Stimulated activated CD4-positive, alpha-beta T cell treated with anti-CD3 and anti-CD28 coated beads, Interleukin-4, amount 100 ng/mL, for 4 hours (primary cell): Measurements from ENCODE around the gene NOL3.

ENCODE experiments used
- DNase-seq, 2 experiments: peaks; one replicate each; pipeline ENCODE4 v3.0.0-alpha.2; 2020

The NOL3 gene

DNA sequence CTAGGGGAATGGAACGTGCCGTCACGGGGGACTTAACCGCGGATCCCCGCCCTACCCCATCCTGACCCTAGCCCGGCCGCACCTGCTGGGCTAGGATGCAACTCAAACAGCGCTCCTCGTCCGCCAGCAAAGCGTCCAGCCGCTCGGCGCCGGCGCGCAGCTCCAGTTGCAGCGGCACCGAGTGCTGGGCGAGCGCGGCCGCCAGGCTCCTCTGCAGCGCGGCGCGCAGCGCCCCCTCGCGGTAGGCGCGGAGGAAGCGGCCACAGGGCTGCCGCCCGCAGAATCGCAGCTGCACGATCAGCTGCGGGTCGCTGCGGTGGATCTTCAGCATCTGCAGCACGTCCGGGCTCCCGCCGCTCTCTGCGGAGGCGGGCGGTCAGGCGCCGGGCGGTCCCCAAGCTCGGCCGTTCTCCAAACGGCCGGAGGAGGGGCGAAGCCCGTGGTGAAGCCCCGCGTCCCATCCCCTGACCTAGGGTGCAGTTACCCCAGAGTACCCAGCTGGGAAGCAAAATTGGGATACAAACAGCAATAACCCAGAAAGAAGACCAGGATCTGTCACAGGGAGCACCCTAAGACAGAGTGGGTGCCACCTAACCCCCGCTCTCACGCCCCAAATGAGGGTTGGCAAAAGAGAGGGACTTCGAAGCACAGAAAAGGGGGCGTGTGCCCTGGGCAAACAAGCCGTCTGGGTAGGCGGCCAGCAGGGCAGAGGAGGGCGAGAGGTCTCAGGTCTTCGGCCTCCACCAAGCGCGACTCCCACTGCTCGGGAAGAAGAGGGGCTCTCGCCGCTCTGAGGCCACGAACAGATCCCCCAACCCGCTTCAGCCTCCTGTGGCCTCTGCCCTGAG lies 14.8 kb upstream of the NOL3 start:
- DNase-seq = peak; percentile 70 to 83

DNA sequence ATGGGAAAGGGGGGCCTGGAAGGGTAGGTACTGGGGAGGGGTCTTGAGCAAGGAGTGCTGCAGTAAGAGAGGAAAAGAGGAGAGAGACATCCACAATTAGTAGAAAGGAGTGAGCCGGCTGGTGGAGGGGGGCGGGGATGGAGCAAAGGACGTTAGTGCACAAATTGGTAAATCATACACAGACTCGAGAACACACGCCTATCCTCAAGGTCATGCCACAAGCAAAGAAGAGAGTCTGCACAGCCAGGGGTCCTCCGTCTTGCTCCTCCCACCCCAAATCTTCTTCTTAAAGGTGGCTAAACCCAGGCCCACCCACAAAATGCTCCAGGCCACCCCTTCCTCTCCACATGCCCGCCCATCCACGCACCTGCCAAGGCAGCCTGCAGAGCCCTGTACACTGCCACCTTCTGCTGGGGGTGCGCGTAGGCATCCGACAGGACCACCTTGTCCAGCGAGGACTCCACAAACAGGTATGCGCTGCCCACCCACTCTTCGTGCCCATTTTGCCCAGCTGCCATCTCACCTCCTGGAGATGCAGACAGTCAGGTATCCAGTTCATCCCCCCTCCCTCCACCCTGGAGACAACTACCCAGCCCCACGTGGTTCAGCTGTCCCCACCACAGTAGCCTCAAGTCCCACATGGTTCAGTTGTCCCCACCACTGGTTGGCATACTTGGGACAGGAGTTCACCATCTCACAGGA lies 14.0 kb upstream of the NOL3 start:
- DNase-seq = no peak

DNA sequence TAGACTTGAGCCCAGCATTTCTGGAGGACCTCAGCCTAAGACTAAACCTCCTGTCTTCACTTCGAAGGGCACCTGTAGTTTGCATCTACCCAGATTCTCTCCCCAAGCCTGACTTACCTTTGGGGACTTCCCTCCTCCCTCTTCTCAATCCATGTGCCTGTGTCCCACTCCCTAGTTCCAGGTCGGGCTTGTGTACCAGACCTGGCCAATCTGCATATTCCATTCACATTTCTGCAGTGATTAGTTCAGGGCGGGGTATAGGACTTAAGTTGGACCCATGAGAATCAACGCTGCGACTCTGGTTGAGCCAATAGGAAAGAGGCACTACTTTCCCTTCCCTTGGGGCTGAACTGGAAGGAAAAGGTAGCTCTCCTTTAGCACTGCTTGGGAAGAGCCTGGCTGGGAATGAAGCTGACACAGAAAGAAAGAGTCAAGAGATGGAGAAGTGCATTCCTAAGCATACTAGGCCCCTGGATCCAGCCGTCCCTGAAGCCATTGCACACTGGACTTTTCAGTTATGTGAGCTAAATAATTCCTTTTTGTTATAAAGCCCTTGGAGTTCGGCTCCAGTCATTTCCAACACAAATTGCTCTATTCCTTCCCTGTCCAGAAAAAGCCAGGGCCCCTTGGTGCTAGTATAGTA lies 13.1 kb upstream of the NOL3 start:
- no peak for DNase-seq

DNA sequence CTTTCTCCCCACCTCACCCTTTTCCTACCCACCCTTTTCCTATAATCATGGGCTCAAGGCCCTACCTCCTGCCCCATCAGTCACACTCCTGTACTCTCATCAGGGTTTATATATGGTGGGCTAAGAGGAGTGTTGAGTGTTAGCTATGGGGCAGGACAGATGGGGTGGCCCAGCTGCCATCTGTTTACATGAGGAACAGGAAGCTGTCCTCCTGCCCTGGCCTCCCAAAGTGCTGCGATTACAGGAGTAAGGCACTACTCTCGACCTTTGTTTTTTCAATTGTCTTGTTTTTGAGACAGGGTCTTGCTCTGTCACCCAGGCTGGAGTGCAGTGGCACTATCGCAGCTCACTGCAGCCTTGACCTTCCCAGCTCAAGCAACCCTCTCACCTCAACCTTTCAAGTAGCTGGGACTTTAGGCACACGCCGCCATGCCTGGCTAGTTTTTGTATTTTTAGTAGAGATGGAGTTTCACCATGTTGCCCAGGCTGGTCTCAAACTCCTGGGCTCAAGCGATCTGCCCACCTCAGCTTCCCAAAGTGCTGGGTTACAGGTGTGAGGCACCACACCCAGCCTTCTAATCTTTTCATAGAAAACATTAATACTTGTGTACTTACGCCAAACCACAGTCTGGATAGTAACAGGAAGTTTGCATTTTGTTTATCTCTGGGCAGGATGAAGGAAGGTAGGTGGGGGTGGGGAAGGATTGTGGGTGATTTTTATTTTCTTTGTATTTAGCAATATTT lies 12.3 kb upstream of the NOL3 start:
- no peak for DNase-seq

DNA sequence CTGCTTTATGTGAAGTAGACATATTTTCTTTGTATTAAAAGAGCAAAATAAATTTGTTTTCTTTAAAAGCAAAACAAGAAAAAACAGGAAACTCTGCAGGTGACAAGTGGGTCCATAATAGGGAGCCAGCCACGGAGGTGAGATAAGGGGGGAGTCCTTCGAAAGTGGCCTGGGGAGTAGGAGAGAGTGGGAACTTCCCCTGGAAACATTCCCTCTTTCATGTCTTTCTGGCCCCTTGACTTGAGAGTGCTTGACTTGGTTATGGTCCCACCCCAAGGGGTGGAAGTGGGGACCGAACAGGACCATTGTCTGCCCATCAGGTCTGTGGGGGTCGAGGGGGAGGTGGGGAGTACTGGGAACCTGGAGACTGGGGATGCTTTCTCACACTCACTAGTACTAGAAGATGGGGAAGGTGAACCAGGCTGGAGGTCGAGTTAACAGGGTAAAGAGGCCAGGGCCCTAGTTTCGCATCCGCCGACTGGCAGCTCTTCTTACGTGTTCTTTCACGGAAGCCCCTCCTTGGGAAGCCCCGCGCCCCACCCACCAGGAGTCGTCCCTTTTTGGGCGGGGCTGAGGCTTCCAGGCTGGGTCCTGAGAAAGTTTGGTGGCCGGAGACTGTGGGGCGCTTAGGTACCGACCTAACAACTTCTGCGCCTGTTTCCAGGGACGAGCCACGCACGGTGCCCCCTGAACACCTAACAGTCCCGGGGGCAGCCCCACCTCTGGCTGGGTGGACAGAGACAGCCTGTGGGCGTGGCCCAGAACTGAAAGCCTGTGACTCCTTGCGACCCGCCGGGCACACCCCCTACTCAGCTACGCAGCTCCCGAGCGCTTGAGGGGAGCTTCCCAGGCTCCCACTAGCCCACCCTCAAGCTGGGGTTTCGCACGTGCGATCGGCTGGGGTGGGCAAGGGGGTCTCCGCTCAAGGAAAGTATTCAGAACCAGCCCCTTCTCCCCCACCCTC lies 11.4 kb upstream of the NOL3 start:
- DNase-seq = peak; percentile 67 to 83

DNA sequence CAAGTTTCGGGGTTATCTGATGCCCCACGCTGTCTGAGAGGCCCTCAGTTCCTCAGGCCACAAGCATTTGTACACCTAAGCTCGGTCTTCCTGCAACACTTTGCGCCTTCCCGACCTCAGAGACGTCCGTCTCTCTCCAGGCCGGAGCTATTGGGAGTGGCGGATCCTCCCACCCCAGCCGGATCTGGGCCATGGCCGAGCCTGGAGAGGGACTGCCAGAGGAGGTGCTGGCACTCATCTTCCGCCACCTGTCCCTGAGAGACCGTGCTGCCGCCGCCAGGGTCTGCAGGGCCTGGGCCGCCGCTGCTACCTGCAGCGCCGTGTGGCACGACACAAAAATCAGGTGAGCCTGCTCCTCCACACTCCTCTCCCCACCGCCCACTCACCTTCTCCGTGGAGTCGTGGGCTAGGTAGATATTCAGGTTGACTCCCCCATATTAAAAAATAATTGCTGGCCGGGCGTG lies 8.7 kb upstream of the NOL3 start:
- DNase-seq = no peak

DNA sequence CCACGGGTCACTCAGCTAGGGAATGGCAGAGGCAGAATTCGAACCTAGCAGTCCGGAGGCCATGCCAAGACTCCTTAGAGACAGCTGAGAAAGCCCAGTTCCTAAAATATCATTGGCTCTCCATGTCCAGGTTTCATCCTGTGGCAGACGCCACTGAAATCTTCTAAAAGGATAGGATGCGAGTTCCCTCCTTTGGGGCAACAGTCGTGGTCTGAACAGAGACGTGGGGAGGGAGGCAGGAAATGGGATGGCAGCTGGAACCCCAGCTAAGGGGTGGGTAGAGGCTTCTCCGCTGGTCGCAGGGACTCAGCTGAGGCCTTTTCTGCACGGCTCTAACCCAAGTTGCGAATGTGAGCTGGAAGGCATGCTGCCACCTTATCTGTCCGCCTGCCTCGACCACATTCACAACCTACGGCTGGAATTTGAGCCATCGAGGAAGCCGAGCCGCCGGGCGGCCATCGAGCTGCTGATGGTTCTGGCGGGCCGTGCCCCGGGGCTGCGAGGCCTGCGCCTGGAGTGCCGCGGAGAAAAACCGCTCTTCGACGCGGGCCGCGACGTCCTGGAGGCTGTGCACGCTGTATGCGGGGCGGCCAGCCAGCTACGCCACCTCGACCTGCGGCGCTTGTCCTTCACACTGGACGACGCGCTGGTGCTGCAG lies 7.7 kb upstream of the NOL3 start:
- no peak for DNase-seq

DNA sequence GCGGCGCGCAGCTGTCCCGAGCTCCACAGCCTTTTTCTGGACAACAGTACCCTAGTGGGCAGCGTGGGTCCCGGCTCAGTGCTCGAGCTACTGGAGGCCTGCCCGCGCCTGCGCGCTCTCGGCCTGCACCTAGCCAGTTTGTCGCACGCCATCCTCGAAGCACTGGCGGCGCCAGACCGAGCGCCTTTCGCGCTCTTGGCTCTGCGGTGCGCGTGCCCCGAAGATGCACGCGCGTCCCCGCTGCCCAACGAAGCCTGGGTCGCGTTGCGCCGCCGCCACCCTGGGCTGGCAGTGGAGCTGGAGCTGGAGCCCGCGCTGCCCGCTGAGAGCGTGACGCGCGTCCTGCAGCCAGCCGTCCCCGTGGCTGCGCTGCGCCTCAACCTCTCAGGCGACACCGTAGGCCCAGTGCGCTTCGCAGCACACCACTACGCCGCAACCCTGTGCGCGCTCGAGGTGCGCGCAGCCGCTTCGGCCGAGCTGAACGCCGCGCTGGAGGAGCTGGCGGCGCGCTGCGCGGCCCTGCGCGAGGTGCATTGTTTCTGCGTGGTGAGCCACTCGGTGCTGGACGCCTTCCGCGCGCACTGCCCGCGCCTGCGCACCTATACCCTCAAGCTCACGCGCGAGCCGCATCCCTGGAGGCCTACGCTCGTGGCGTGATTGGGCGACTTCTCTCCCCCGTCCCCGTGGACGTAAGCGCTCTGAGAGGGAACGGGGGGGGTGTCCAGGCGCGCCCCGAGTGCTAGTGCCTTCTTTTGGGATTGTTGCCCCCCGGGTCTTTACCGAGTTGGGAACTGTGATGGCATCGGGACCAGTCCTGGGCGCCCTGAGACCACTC lies 7.0 kb upstream of the NOL3 start:
- DNase-seq = peak in 1 of 2 experiments; percentile 40

DNA sequence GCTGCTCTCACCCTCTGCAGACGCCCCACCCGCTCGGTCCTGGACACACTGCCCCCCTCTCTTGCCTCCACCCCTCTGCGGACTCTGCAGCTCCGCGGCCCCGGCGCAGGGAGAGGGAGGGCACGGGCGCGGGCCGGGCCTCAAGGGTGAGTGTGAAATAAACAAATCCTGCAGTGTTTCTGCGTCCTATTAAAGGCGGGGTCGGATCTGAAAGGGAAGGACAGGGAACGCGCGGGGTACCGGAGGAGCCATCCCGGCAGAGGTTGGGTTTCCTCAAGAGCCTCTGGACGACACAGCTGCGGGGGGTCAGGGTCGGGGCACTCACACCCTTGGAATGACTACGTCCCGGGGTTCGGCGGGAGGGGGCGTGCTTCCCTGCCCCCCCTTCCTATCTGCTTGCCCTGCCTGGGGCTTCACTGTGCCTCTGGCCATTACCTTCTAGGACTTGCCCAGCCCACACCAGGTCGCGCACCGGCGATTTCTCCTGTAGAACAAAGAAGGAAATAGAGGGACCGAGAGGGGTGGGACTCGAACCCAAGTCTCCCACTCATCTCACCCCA lies 6.3 kb upstream of the NOL3 start:
- no peak for DNase-seq

DNA sequence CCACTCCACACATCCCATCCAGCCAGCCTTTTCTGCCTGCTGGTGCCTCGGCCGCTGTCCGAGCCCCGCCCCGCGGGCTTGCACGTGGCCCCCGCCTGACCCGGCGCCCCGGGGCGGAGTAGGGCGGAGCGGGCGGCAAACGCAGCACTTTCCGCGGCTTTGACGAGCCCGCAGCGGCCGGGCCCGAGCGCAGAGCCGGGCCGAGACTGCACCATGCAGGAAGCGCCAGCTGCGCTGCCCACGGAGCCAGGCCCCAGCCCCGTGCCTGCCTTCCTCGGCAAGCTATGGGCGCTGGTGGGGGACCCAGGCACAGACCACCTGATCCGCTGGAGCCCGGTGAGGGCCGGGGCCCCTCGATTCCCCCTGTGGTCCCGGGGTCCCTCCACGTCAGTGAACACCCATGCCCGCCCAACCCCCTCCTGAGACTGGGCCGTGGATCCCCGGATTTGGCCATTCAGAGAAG lies 5.7 kb upstream of the NOL3 start, which contains the start of gene HSF4:
Gene HSF4, plus strand, starts transcription at position 147 of the 463 bp plus-strand sequence. Its CDS starts 67 bp downstream, at position 214.
- no peak for DNase-seq

DNA sequence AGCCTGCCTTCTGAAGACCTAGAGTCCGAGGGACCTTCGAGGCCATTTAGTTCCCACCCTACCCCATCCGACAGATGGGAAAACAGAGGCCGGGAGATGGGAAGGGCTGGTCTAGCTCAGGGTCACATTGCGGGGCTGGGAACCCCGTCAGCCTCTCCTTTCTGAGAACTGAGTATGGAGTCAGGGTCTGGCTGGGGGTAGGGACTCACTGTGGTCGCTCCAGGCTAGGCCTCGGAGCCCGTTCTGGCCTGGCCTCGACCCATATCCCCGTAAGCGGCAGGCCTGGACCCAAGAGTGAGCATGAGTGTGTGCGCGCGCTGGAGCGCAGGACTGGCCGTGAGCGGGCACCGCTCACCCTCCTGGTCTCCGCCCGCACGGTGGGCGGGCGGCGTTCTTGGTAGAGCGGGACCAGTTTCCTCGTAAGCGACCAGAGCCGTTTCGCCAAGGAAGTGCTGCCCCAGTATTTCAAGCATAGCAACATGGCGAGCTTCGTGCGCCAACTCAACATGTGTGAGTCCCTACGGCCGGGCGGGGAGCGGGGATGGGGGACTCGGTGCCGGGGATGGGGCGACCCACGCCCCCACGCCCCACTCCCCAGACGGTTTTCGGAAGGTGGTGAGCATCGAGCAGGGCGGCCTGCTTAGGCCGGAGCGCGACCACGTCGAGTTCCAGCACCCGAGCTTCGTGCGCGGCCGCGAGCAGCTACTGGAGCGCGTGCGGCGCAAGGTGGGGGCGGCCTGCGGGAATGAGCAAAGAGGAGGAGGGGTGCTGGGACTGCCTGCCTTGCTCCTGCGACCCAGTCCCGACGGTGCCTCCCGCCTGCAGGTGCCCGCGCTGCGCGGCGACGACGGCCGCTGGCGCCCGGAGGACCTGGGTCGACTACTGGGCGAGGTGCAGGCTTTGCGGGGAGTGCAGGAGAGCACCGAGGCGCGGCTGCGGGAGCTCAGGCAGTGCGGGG lies 4.9 kb upstream of the NOL3 start:
- no peak for DNase-seq

DNA sequence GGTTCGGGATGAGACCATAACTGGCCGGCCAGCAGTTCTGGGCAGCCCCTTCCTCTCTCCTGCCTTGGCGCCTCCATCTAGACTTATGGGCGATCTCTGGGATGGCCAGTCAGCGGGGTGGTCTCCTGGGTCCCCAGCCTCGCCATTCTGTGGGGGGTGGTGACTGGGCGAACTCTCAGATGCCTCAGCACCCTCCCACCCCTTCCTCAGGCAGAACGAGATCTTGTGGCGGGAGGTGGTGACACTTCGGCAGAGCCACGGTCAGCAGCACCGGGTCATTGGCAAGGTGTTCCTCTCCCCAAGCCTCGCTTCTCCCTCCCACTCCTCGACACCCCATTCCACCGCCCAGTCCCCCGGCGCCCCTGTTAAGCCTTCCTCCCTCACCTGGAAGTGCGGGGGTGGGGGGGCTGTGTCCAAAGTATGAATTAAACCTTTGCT lies 4.2 kb upstream of the NOL3 start:
- DNase-seq = no peak

DNA sequence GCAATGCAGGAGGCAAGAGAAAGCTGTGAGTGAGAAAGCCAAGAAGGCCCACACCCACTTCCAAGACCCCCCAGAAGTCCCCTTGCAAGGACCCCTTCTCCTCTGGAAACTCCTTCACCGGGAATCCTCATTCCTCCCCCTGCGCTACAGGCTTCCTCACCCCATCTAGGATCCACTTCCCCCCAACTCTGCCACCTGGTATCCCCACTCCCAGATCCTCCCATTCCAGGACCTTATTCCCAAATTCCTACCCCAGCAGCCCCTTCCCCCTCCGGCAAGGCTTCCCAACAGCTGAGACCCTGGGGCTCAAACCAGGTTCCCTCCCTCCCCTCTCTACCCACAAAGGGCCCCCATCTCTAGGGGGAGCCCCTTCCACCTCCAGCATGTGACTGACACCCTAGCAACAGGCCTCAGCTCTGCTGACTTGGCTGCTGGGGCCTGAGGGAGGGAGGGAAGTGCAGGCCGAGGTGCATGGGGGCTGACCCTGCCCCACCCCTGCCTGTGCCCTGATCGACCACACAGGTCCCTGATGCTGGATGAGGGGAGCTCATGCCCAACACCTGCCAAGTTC lies 3.7 kb upstream of the NOL3 start:
- no peak for DNase-seq

DNA sequence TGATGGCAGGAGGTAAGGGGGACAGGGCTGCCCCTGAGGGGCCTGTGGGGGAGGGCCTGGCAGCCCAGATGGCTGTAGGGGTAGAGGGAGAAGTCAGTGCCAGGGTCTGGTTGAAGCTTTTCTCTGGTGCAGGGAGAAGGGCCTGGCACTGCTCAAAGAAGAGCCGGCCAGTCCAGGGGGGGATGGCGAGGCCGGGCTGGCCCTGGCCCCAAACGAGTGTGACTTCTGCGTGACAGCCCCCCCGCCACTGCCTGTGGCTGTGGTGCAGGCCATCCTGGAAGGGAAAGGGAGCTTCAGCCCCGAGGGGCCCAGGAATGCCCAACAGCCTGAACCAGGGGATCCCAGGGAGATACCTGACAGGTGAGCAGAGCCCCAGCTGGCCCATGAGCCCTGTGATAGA lies 2.8 kb upstream of the NOL3 start:
- DNase-seq = no peak

DNA sequence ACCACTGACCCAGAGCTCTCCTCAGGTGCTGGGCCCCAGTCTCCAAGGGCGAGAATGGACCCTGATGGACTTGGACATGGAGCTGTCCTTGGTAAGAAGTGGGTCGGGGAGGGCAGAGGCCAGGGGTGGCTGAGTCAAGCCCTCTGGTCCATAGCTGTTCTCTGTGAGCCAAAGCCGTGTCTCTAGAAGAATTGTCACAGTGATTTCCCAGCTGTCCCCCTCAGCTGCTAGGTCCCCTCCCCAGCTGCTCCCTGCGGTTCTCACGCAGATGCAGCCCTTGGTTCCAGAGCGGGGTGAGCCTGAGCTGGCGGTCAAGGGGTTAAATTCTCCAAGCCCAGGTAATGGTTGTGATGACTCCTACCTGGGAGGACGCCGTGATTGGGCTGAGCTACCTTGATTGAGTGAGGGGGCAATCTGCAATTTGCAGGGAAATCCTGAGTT lies 1.3 kb upstream of the NOL3 start:
- no peak for DNase-seq

DNA sequence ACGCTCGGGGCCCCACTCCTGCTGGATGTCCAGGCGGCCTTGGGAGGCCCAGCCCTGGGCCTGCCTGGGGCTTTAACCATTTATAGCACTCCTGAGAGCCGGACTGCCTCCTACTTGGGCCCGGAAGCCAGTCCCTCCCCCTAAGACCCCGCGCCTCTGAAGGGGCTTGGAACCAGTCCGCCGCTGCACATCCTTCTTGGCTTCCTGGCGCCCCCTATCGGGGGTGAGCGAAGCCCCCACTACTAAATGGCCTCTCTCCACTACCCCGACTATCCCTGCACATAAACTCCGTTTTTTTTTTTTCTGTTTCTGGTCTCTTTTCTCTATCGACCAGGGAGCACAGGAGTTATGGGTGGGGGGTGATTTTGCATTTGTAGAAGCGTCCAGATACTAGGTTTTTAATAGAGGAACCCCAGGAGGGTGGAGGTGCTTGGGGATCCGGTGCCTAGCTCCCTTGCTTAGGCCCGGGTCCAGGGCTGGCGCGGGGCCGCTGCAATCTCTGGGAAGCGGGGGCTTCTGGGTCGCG lies 633 bp upstream of the NOL3 start:
- no peak for DNase-seq

DNA sequence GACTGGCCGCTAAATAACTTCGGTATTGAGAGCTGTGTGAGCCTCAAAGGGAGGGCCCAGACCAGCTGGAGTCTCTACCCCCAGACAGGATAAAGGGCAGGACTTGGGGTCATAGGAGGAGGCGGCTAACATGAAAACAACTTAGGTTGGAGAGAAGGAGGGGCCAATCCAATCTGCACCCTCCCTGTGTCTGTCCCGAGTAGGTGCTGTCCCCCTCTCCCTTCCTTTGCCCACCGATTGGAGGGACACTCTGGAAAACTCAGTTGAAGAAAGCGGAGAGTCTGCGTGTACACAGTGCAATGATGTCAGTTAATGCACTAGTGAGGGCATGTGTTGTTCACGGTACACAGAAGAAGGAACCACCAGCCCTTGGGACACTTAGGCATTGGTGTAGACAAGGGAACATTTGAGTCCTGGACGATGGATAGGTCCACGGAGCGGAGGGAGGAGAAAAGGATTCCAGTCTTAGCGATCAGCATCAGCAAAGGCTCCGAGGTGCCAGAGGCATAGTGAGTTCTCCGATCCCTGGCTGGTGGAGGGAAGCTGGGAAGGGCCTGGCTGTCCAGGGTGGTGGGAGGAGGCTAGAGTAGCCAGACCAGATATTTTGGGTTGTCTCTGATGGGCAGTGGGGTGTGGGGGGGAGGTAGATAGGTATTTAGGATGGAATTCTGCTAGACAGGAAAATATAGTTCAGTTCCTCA lies 761 bp downstream of the NOL3 start:
- DNase-seq = no peak
